GM12872 (cell line): Measurements from ENCODE around the gene CYFIP1.

Source experiments
- TF ChIP-seq, protein P1 (sequence below): IDR thresholded peaks from 3 replicates; pipeline ENCODE4 v1.5.1; 2011; ENCODE audit warnings: low read depth, mild to moderate bottlenecking, low read length, moderate library complexity; ENCODE audit not compliant: insufficient read depth

The CYFIP1 gene

DNA sequence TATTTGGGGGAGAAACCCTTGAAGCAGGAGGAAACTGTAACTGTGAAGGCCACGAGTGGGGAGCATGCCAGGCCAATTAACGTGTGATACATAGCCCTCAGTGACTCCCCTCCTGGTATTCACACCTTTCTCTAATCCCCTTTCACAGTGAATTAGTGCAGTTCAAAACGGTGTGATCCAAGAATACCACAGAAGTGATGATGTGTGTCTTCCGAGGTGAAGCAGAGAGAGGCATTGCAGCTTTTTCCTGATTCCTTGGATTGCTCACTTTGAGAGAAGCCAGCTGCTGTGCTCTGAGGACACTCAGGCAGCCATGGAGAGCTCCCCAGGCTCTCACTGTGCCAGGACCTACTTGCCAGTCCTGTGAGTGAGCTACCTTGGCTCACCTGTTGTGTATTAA, 124.4 kb downstream of the CYFIP1 start:
- TF ChIP-seq, protein P1, sequence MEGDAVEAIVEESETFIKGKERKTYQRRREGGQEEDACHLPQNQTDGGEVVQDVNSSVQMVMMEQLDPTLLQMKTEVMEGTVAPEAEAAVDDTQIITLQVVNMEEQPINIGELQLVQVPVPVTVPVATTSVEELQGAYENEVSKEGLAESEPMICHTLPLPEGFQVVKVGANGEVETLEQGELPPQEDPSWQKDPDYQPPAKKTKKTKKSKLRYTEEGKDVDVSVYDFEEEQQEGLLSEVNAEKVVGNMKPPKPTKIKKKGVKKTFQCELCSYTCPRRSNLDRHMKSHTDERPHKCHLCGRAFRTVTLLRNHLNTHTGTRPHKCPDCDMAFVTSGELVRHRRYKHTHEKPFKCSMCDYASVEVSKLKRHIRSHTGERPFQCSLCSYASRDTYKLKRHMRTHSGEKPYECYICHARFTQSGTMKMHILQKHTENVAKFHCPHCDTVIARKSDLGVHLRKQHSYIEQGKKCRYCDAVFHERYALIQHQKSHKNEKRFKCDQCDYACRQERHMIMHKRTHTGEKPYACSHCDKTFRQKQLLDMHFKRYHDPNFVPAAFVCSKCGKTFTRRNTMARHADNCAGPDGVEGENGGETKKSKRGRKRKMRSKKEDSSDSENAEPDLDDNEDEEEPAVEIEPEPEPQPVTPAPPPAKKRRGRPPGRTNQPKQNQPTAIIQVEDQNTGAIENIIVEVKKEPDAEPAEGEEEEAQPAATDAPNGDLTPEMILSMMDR: no peak

DNA sequence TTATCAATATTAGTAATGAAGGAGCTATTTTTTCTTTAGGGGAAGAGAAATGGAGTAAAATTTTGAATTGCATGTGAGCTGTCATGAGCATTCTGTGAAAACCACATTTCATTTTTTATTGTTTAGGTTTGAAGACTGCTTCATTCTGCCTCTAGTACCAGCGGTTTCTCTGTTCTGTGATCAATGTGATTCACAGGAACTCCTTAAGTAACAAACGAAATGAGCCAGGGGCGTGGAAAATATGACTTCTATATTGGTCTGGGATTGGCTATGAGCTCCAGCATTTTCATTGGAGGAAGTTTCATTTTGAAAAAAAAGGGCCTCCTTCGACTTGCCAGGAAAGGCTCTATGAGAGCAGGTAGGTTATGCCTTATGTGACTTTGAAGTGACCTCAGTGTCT, 128.7 kb downstream of the CYFIP1 start:
- TF ChIP-seq, protein P1: no peak

DNA sequence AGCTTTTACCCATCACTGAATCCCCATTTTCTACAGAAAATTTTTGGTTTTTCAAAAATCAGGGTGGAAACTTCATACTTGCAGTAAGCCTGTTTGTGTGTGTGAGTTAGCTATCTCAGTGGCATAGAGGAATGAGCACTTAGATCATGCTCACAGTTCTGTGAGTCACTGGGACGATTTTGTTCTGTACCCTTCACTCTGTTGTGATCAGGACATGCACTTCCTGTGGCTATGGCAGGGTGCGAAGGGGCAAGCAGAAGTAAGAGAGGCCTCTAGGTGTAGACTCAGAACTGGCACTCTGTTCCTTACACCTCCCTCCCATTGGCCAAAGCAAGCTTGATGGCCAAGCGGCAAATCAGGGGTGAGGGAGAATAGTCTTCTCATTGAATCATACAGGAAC, 130.1 kb downstream of the CYFIP1 start:
- TF ChIP-seq, protein P1: no peak

DNA sequence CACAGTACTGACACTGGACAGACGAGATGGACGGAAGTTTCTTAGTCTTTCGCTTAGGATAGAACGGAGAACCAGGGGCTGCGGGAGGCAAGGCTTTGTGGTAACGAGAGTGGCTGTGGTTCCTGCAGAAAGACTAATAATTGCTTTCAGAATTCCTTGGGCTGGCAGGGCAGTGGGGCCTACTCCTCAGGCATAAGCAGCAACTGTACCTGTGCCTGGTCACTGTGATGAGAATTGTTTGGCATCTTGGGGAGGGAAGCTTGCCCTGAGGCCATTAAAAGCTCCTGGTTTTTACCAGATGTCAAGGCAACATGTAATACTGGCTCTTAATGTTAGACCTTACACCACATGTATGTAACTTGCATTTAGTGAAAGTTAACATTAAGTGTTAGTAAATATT, 134.1 kb downstream of the CYFIP1 start:
- TF ChIP-seq, protein P1: no peak

DNA sequence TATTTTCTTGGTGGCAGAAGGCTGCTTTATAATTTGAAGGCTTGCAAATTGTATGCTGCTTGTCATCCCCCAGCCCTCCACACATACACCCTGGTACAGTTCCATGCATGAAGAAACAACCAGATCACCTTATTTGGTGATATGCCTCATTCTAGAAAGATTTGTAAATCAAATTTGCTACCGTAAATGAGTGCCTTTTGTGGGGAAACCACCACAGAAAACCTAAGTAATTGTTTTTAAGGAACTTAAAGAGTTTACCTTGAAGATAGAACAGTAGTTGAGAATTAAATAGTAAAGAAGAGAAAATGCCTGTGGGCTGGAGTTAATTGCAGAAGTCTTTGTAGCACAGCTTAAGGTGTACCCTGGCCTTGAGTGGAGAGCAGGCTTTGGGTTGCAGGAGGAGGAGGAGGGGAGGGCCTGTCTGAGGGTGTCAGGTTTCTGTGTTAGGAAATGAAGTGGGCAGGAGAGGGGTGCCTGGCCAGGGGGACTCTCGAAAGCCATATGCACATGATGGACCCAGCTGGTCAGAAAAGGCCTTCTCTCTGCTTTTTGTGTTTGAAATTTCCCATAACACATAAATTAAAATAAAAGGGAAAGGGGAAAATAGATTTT, 134.8 kb downstream of the CYFIP1 start:
- TF ChIP-seq, protein P1: no peak

DNA sequence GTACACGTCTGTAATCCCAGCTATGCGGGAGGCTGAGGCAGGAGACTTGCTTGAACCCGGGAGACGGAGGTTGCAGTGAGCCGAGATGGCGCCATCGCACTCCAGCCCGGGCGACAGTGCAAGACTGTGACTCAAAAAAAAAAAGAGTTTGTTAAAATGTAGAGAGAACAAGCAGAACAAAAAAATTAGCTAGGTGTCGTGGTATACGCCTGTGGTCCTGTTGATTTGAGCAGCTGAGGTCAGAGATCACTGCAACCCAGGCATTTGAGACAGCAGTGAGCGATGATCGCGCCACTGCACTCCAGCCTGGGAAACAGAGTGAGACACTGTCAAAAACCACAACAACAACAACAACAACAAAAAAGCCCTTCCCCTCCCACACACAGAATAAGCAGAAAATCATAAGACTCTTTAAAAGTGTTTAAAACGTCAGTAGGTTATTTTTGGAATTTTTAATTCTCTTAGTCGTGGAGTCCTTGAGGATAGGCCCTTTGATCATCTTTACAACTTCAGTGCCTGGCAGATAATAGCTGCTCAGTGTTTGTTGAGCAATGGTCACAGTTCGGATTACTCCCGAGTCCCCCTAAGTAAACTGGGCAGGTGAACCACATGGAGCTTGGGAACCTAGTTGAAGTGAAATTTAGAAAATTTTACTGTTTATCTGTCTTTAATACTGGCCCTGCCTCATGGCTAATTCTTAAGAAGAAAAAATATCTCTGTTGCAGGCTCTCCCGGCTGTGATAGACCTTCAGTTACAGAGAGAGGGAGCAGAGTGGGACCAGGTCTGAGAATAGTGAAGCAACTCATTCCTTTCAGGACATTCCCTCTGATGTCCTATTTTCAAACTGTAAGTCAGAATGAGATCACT, 135.5 kb downstream of the CYFIP1 start:
- TF ChIP-seq, protein P1: no peak

DNA sequence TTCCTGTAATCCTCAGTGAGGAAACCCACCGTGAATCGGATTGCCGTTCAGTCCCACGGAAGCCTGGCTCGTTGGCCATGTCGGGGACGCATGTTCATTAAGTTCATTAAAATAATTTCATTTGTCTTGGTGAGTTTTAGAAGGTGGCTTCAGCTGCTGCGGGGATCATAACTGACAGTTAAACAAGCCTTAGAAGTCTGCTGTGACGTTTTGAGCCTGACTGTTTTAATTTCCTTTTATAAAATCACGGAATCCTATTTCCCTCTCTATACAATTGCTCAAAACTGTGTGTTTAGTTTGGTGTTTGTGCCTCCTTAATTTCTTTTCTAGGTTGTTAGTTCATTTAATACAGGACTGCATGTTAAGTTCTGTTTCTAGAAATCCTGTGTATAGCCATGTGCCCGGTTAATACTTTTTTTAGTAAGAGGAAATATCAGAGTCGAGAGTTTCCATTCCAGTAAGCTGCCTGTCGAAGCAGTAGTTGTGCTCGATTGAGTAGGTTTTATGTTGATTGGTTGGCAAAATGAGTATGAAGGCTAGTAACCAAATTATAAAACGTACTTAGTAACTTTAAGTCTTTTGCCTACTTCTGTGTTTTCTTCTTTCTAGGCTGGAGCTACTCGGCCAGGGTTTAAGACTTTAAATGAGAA, 141.0 kb downstream of the CYFIP1 start:
- TF ChIP-seq, protein P1: no peak
